MM.1S (cell line): ENCODE data around the gene TTLL11.

Source experiments
- DNase-seq: peaks from one replicate; pipeline ENCODE4 v3.0.0-alpha.2; 2015
- H2AFZ ChIP-seq: fragments of 300-600 bp; sonication (generic); 2 replicates; pipeline ENCODE4 v1.6.0; 2016; ENCODE audit warnings: antibody characterized with exemption, low read length
- H3F3A ChIP-seq: fragments of 300-600 bp; sonication (generic); 2 replicates; pipeline ENCODE4 v1.6.1; 2016; ENCODE audit warnings: mild to moderate bottlenecking, antibody characterized with exemption, low read length, moderate library complexity, mixed read lengths; ENCODE audit not compliant: insufficient read depth
- H3K27ac ChIP-seq: fragments of 300-600 bp; sonication (generic); 2 replicates; pipeline ENCODE4 v1.5.1; 2016; ENCODE audit warnings: mild to moderate bottlenecking, low read length
- H3K27me3 ChIP-seq: fragments of 300-600 bp; sonication (generic); replicated peaks from 2 replicates; pipeline ENCODE4 v1.6.0; 2016; ENCODE audit warnings: low read length; ENCODE audit not compliant: insufficient read depth
- H3K36me3 ChIP-seq: fragments of 300-600 bp; sonication (generic); replicated peaks from 2 replicates; pipeline ENCODE4 v1.6.1; 2016; ENCODE audit warnings: mild to moderate bottlenecking, low read length, mixed read lengths; ENCODE audit not compliant: insufficient read depth
- H3K4me1 ChIP-seq: fragments of 300-600 bp; sonication (generic); 2 replicates; pipeline ENCODE4 v1.6.1; 2016; ENCODE audit warnings: low read length, mixed read lengths
- H3K4me2 ChIP-seq: fragments of 300-600 bp; sonication (generic); 2 replicates; pipeline ENCODE4 v1.6.0; 2016; ENCODE audit warnings: low read depth, low read length
- H3K4me3 ChIP-seq: fragments of 300-600 bp; sonication (generic); 2 replicates; pipeline ENCODE4 v1.5.1; 2016; ENCODE audit warnings: low read length, mixed read lengths
- H3K79me2 ChIP-seq: fragments of 300-600 bp; sonication (generic); 2 replicates; pipeline ENCODE4 v1.6.1; 2016; ENCODE audit warnings: mixed run types, low read length, mixed read lengths
- H3K9ac ChIP-seq: fragments of 300-600 bp; sonication (generic); 2 replicates; pipeline ENCODE4 v1.6.1; 2016; ENCODE audit warnings: low read length, mixed read lengths
- H3K9me2 ChIP-seq: fragments of 300-600 bp; sonication (generic); replicated peaks from 2 replicates; pipeline ENCODE4 v1.6.1; 2016; ENCODE audit warnings: mild to moderate bottlenecking, low read length, mixed read lengths; ENCODE audit not compliant: insufficient read depth
- H3K9me3 ChIP-seq: fragments of 300-600 bp; sonication (generic); replicated peaks from 2 replicates; pipeline ENCODE4 v1.6.1; 2016; ENCODE audit warnings: mild to moderate bottlenecking, low read length, mixed read lengths; ENCODE audit not compliant: insufficient read depth
- H4K20me1 ChIP-seq: fragments of 300-600 bp; sonication (generic); 2 replicates; pipeline ENCODE4 v1.6.1; 2016; ENCODE audit warnings: mild to moderate bottlenecking, low read length, moderate library complexity, mixed read lengths; ENCODE audit not compliant: insufficient read depth
- CTCF ChIP-seq: fragments of 300-600 bp; sonication (generic); IDR thresholded peaks from 2 replicates; pipeline ENCODE4 v1.5.1; 2016; ENCODE audit warnings: antibody characterized with exemption, low read length, mixed read lengths
- EZH2 ChIP-seq: fragments of 300-600 bp; sonication (generic); optimal IDR thresholded peaks from 2 replicates; pipeline ENCODE3; 2017; ENCODE audit warnings: low read depth, mild to moderate bottlenecking, antibody characterized with exemption, low read length, mixed read lengths
- EZH2phosphoT487 ChIP-seq: fragments of 300-600 bp; sonication (generic); IDR thresholded peaks from 2 replicates; pipeline ENCODE4 v1.6.1; 2018; ENCODE audit warnings: antibody characterized with exemption, low read length

Gene TTLL11

GRCh38 chr9:121963528-121963995 is 129.5 kb downstream of the TTLL11 start:
- H3F3A ChIP-seq: no peaks in the 10 kb centered on the region
- H2AFZ ChIP-seq: no peak overlapping the region

GRCh38 chr9:121962421-121962820 is 130.7 kb downstream of the TTLL11 start:
- TF ChIP-seq CTCF (no peak), EZH2phosphoT487 (no peak), EZH2 (no peak)
- no peaks in the 10 kb centered on the region for H3K9me2 ChIP-seq
- H2AFZ ChIP-seq: no peak overlapping the region
- no peaks in the 10 kb centered on the region for H3K36me3 ChIP-seq
- no peak for DNase-seq
- H3K9ac ChIP-seq: no peak overlapping the region
- no peaks in the 10 kb centered on the region for H3K9me3 ChIP-seq
- H3F3A ChIP-seq: no peaks in the 10 kb centered on the region
- no peak overlapping the region for H3K4me3 ChIP-seq
- H4K20me1 ChIP-seq: no peaks in the 10 kb centered on the region
- H3K4me1 ChIP-seq: no peaks in the 10 kb centered on the region
- no peaks in the 10 kb centered on the region for H3K27me3 ChIP-seq
- H3K4me2 ChIP-seq: no peak overlapping the region
- no peaks in the 10 kb centered on the region for H3K79me2 ChIP-seq
- H3K27ac ChIP-seq: no peak overlapping the region

More at GRCh38 chr9:121963528-121963995, 129.5 kb downstream of the TTLL11 start:
- Histone ChIP-seq H3K4me2 (no peak overlapping the region), H3K9me3 (no peaks in the 10 kb centered on the region), H3K9me2 (no peaks in the 10 kb centered on the region), H3K9ac (no peak overlapping the region), H3K27ac (no peak overlapping the region), H3K27me3 (no peaks in the 10 kb centered on the region), H3K4me1 (no peaks in the 10 kb centered on the region), H3K79me2 (no peaks in the 10 kb centered on the region), H3K4me3 (no peak overlapping the region), H4K20me1 (no peaks in the 10 kb centered on the region), H3K36me3 (no peaks in the 10 kb centered on the region)
- no peak for TF ChIP-seq CTCF
- TF ChIP-seq EZH2: no peak
- TF ChIP-seq EZH2phosphoT487: no peak
- DNase-seq: no peak

- H3K4me1 ChIP-seq: no peaks in the 10 kb centered on the region
- H3K4me2 ChIP-seq: no peak overlapping the region
Measured at GRCh38 chr9:121960665-121961064, 132.4 kb downstream of the TTLL11 start.

More at GRCh38 chr9:121960665-121961064, 132.4 kb downstream of the TTLL11 start:
- DNase-seq: no peak
- H3K27ac ChIP-seq: no peak overlapping the region
- no peak overlapping the region for H3K4me3 ChIP-seq
- H3K9me2 ChIP-seq: no peaks in the 10 kb centered on the region
- H3K36me3 ChIP-seq: no peaks in the 10 kb centered on the region
- no peaks in the 10 kb centered on the region for H3F3A ChIP-seq
- no peaks in the 10 kb centered on the region for H3K9me3 ChIP-seq
- no peak overlapping the region for H3K9ac ChIP-seq
- H3K79me2 ChIP-seq: no peaks in the 10 kb centered on the region
- no peak for TF ChIP-seq EZH2
- TF ChIP-seq CTCF: no peak
- no peak for TF ChIP-seq EZH2phosphoT487
- no peak overlapping the region for H2AFZ ChIP-seq
- no peaks in the 10 kb centered on the region for H4K20me1 ChIP-seq
- no peaks in the 10 kb centered on the region for H3K27me3 ChIP-seq
